T-helper 1 cell treated with Interleukin-12 subunit alpha and Interleukin-12 subunit beta and Interleukin-4 antibody, amounts not matched to agents 30 μg/mL and 1 μg/mL, for 36 hours (primary cell): ENCODE data around the gene SAXO2.
"Not testable (repeated sequence)": the region's sequence is repeated elsewhere in the genome, so short reads cannot be mapped to it uniquely, and the experiment has no call there.

Experiments used
- H3K27ac Mint-ChIP-seq: one replicate; pipeline ENCODE4 v1.8.0; 2021; ENCODE audit warnings: mild to moderate bottlenecking, mixed read lengths
- H3K27me3 Mint-ChIP-seq: one replicate; pipeline ENCODE4 v1.8.0; 2021; ENCODE audit warnings: low read depth, mixed read lengths
- H3K36me3 Mint-ChIP-seq: one replicate; pipeline ENCODE4 v1.8.0; 2021; ENCODE audit warnings: low read depth, mixed read lengths
- H3K4me1 Mint-ChIP-seq: one replicate; pipeline ENCODE4 v1.8.0; 2021; ENCODE audit warnings: low read depth, mixed read lengths
- H3K4me3 Mint-ChIP-seq: one replicate; pipeline ENCODE4 v1.8.0; 2021; ENCODE audit warnings: mild to moderate bottlenecking, moderate library complexity, mixed read lengths
- H3K9me3 Mint-ChIP-seq: one replicate; pipeline ENCODE4 v1.8.0; 2021; ENCODE audit warnings: mixed read lengths

SAXO2 gene, protein sequence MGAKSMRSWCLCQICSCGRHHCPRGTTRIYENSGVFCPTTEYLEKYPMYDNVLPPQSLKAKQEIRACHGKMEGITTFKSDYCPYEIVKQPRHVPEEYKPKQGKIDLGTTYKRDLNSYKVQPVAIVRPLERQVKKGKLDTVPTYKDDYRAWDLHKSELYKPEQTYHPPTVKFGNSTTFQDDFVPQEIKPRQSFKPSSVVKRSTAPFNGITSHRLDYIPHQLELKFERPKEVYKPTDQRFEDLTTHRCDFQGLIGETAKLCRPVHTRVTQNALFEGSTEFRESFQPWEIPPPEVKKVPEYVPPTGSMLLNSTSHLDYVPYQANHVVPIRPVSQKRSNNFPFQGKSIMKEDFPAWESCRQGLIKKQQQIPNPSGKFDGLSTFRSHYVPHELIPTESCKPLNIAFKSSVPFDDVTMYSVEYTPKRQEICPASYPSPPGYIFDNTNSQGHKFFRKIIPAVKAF

DNA sequence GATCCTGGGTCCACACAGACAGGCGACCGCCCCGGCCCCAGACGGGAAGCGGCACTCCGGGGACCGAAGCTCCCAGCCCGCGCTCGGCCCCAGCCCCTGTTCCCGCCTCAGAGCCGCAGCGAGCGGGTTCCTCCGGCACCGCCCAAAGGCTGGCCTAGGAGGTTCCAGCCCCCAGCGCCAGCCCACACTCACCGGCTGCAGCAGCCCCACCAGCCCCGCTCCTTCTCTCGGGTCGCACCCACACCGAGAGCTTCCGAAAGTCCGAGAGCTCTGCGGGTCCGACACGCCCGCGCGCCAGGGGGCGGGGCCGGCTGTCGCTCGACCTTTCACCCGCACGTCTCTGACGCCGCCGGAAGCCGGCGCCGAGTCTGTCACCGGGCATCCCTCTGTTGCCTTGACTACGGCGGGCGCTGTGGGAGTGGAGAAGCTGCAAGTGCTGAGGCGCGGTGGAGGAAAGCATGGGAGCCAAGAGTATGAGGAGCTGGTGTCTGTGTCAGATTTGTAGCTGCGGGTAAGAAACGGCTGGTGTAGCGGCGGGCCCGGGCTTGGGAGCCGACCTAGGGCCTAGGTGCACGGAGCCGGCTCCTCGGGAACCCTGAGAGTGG is at the start of gene SAXO2, which contains the start of gene EFL1:
TSS of gene SAXO2 (plus strand) at position 397 of the 605 bp plus-strand sequence. CDS start at position 459, 62 bp downstream.
TSS of gene EFL1 (minus strand) at position 313 of the 605 bp plus-strand sequence. CDS start 956 bp downstream, outside the sequence.
- Mint-ChIP-seq H3K4me3 (peak within 1 kb of the TSS; percentile 94), H3K27ac (peak within 1 kb of the TSS; percentile 83), H3K27me3 (no peaks in the 10 kb centered on the region), H3K9me3 (no peaks in the 10 kb centered on the region), H3K36me3 (peaks cover 12% of the 10 kb centered on the region), H3K4me1 (peaks cover 21% of the 10 kb centered on the region)

DNA sequence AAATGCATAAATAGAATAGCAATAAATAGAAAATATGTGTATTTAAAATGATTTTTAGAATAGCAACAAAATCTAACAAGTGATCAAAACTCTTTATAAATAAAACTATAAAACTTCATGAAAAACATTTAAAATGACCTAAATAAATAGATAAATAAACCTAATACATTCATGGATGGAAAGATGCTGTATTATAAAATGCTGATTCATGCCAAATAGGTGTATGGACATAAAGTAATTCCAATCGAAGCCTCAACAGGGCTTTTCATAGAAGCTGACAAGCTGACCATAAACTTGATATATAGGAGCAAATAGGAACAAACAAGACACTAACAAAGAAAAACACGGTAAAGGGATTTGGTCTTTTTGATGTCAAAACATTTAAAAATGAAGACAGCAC is 46.5 kb upstream of the SAXO2 start:
- H3K4me1 Mint-ChIP-seq, H3K27me3 Mint-ChIP-seq, H3K9me3 Mint-ChIP-seq, H3K27ac Mint-ChIP-seq, H3K4me3 Mint-ChIP-seq: not testable (repeated sequence)
- H3K36me3 Mint-ChIP-seq, result peaks cover 27% of the 10 kb centered on the region

DNA sequence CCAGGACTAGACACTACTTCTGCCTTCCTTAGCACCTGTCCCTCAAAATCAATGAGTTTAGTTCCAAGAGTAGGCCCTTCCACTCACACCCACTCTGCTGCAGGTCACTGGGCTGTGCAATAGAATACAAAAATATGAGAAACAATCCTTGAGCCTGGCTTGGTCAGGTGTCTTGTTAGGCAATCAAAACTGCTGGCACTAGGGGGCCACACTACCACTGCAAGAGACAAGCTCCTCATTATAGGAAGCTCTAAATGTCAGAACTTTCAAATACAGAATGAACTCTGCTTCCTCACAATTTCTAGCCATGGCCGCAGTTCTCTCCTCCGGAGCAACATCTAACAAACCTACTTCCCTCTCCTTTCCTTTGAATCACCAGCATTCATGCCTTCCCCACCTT is 41.1 kb upstream of the SAXO2 start:
- not testable (repeated sequence) for H3K27me3 Mint-ChIP-seq, H3K4me3 Mint-ChIP-seq, H3K9me3 Mint-ChIP-seq, H3K4me1 Mint-ChIP-seq, H3K27ac Mint-ChIP-seq
- peaks cover 25% of the 10 kb centered on the region for H3K36me3 Mint-ChIP-seq

DNA sequence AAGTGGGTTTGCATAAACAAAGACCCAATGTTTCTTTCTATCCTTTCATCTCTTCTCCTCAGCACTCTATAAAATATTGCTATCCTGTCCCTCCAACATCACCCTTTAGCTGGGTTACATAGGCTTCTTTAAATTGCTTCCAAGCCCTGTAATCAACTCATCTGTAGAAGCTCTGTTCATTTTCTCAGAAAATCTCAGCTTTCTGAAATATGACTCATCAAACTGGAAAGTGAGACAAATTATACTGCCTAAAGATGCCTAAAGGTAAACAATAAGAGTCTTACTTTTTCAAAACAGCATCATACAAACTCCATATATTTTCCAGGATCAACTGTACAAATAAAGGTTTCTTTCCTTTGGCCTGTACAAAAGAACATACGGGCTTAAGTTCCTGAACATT is 33.9 kb upstream of the SAXO2 start:
- no peak overlapping the region for H3K27ac Mint-ChIP-seq
- no peak overlapping the region for H3K4me3 Mint-ChIP-seq
- H3K9me3 Mint-ChIP-seq, result no peaks in the 10 kb centered on the region
- H3K4me1 Mint-ChIP-seq, result peaks cover 8% of the 10 kb centered on the region
- peaks cover 25% of the 10 kb centered on the region for H3K36me3 Mint-ChIP-seq
- H3K27me3 Mint-ChIP-seq, result no peaks in the 10 kb centered on the region

DNA sequence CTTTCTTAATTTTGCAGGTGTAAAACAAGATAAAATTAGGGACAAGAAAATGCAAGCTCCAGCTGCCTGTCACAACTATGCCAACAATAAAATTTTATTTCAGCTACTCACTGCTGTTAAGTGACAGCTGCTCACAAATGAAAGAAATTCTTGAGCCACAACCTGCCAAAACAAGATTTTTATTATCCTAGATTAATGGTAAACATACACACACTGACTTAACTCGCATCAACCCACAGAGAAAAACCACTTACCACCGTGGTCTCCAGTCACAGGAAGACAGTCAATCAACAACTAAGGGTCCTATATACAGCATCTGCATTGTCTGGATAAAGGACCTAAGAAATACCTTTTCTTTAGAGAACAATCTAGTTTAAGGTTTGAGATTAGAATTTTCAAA is 31.4 kb upstream of the SAXO2 start:
- Mint-ChIP-seq H3K4me3 (no peak overlapping the region), H3K27ac (no peak overlapping the region), H3K27me3 (no peaks in the 10 kb centered on the region), H3K4me1 (peaks cover 9% of the 10 kb centered on the region), H3K36me3 (peaks cover 20% of the 10 kb centered on the region), H3K9me3 (no peaks in the 10 kb centered on the region)

DNA sequence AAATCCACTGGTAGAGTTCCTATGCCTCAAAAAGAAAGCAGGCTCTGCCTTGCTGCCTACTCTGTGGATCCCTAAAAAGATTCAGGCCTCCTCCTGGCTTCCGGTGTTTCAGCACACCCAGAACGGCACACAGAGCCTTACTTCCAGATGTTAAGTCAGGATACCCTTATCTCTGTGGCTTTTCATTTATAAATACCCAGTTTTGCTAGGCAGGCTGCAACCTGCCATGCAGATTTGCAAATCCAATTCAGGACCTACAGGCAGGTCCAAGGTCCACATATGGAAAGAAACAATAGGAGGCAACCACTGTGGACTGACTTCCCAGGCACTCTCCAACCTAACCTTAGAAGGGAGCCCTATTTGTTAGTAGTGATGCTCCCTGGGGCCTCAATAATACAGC is 30.8 kb upstream of the SAXO2 start:
- H3K9me3 Mint-ChIP-seq, result no peaks in the 10 kb centered on the region
- H3K4me1 Mint-ChIP-seq, result peaks cover 9% of the 10 kb centered on the region
- no peak overlapping the region for H3K27ac Mint-ChIP-seq
- no peaks in the 10 kb centered on the region for H3K27me3 Mint-ChIP-seq
- H3K36me3 Mint-ChIP-seq, result peaks cover 18% of the 10 kb centered on the region
- no peak overlapping the region for H3K4me3 Mint-ChIP-seq

DNA sequence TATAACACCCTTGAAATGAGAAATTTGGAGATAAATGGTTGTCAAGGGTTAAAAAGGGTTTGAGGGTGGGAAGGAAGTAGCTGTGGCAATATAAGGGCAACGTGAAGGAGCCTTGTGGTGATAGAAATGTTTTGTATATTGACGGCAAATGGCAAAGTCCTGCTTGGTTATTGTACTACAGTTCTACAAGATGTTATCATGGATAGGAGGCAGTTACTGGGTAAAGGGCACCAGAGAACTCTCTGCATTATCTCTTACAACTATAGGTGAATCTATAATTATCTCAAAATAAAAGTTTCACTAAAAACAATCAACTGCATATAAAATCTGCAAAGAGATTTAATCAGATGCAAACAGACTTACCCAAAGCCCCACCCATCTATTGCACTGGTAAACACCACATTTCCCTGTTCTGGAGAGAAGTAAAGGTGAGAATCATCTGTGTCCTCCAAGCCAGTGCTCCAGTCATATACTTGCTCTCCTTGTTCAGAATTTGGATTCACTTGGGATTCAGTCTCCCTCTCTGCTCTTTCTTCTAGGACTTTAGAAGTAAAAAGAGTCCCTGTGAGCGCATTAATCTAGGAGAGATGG is 24.6 kb upstream of the SAXO2 start:
- H3K4me1 Mint-ChIP-seq, result peaks cover 10% of the 10 kb centered on the region
- not testable (repeated sequence) for H3K4me3 Mint-ChIP-seq, H3K27me3 Mint-ChIP-seq, H3K9me3 Mint-ChIP-seq, H3K27ac Mint-ChIP-seq
- peaks cover 22% of the 10 kb centered on the region for H3K36me3 Mint-ChIP-seq

DNA sequence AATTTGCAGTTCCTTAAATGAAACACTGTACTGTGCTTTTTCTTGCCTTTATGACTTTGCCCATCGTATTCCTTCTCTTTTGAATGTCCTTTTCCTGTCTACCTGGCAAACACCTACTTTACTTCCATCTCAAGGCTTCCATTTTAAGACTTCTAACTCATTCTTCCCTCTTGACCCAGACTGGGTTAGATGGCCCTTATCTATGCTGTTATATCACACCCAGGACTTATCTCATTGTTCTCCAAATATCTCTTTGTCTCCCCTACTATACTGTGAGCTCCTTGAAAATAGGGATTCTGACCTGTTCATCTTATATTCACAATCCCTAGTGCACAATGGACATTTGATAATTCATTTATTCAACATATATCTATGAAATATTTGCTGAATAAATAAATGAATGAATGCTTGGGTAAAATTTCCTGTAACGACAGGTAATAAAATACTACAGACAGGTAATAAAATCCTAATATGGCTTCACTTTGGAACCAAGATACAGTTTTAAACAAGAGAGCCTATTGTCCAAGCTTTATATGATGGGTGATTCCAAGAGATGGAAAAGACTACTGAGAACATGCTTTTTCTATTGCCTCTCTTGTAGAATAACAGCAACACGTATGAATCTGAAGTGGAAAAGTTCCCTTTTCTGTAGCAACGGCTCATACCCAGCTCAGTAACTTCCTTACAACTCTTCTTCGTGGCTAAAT is 22.8 kb upstream of the SAXO2 start:
- Mint-ChIP-seq H3K36me3 (peaks cover 26% of the 10 kb centered on the region), H3K9me3 (no peaks in the 10 kb centered on the region), H3K27ac (no peak overlapping the region), H3K4me3 (no peak overlapping the region), H3K4me1 (peaks cover 11% of the 10 kb centered on the region), H3K27me3 (no peaks in the 10 kb centered on the region)

DNA sequence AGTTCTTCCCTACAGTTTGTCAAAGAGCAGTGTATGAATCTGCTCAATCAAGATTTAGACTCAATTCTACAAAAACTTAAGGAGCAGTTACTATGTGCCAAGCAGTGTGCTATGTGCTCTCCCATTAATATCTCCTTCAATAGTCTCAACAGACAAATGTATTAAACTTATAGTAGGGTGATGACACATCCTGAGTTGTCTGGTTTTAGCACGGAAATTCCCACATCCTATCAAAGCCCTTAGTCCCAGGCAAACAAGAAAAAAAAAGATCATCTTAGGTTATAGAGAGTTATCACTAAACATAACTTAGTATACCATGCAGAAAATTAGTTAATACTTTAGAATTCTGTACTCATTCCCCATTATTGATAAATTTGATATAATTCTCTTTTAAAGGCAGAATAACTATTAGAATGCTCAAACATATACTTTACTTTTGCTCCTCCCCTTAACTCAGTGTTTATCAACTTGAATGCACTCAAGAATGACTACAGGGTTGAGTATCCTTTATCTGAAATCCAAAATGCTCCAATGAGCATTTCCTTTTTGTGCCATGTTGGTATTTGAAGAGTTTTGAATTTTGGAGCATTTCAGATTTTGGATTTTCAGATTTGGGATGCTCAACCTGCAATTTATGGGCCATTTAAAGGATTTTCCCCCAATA is 20.6 kb upstream of the SAXO2 start:
- not testable (repeated sequence) for H3K27me3 Mint-ChIP-seq, H3K9me3 Mint-ChIP-seq, H3K4me3 Mint-ChIP-seq
- H3K27ac Mint-ChIP-seq, result peak overlapping the region; percentile 28
- H3K4me1 Mint-ChIP-seq, result peaks cover 18% of the 10 kb centered on the region
- H3K36me3 Mint-ChIP-seq, result peaks cover 32% of the 10 kb centered on the region

DNA sequence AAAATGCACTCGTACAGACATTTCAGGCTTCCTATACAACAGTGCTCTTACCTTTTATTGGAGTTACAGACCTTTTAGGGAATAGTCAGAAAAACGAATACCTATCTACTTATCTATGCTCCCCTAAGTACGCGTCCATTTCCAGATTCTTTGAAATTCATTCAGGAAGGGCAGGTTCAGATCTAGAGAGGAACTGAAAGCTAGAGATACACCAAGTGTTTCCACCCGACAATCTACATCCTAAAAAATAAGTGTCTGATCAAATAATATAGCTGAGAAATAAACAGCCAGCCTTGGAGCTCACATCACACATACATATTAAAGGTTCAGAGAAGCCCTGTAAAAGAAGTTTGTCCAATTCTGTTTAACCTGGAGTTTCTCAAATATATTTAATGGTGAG is 19.0 kb upstream of the SAXO2 start:
- H3K9me3 Mint-ChIP-seq, H3K27me3 Mint-ChIP-seq, H3K4me3 Mint-ChIP-seq, H3K27ac Mint-ChIP-seq: not testable (repeated sequence)
- H3K4me1 Mint-ChIP-seq, result peaks cover 19% of the 10 kb centered on the region
- H3K36me3 Mint-ChIP-seq, result peaks cover 34% of the 10 kb centered on the region

DNA sequence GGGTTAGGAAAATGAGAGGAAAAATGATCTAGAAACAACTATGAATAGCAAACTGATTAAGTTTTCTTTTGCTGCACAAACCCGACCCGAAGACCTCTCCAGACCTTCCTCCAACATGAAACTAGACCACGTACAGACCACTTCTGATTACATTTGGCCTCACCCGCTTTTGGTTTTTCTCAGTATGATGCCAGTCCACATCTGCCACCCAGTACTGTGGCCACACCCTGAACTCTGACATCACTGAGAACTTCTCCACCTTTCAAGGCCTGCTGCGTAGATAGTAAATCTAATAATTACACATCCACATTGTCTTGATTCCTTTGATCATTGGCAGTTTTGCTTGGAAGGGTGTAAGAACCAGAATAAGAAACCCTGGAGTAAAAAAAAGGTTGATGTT is 16.7 kb upstream of the SAXO2 start:
- not testable (repeated sequence) for H3K27ac Mint-ChIP-seq, H3K4me3 Mint-ChIP-seq, H3K27me3 Mint-ChIP-seq, H3K9me3 Mint-ChIP-seq
- peaks cover 22% of the 10 kb centered on the region for H3K36me3 Mint-ChIP-seq
- H3K4me1 Mint-ChIP-seq, result peaks cover 19% of the 10 kb centered on the region

DNA sequence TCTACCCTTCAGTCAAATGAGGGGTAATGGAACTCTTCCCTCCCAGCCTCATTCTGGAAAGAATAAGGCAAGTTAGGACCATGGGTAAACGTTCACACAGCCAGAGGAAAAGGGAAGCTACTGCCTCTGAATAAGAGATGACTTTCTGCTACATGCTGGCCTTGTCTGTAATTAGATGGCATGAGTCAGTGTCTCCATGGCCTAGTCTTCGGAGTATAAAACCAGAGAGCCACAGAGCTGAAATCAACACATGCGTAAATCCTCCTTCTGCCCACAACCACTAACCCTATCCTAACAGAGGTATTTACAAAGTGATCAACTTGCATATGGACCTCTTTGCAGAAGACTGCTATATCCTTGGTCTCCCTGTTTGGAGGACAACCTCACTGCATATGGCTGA is 14.4 kb upstream of the SAXO2 start:
- H3K36me3 Mint-ChIP-seq, result peaks cover 22% of the 10 kb centered on the region
- H3K9me3 Mint-ChIP-seq, H3K27ac Mint-ChIP-seq, H3K4me1 Mint-ChIP-seq, H3K27me3 Mint-ChIP-seq, H3K4me3 Mint-ChIP-seq: not testable (repeated sequence)

DNA sequence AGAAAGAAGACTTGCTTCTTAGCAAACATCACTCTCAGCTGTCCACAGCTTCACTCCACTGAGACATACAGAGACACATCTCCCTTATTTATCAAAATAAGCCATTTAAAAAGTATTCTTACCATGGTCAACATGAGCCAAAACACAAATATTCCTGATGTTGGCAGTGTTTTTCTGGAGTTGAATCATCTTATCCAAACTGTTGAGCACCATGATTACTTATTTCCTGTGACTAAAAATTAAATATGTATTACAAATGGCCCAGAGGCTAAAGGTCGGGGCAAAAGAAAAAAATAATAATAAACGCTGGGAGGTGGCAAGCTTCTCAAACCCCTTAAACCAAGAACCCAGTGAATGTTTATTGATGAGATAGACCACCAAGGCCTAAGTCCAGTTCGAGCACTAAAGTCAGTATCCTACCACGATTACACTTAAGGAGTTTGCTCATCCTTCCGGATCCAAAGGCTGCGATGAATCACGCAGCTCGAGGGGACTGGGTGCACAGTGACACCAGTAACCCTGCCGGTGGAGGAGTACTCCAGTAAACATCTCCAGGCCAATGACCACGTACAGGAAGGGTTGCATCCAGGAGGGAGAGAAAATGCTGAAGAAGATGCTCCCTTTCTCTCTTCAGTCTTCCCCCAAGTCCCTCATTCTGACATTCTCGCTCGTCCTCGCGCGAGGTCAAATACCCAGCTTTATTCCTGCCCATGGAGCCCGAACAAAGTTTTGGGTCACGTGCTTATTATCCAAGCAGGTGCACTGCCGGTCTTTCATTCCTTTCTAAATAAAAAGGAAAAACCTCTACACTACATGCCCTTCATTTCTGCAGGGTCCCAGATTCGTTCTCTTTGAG is 824 bp upstream of the SAXO2 start:
- H3K4me3 Mint-ChIP-seq, result peak overlapping the region; percentile 94
- peak overlapping the region; percentile 83 for H3K27ac Mint-ChIP-seq
- peaks cover 21% of the 10 kb centered on the region for H3K4me1 Mint-ChIP-seq
- H3K9me3 Mint-ChIP-seq, H3K27me3 Mint-ChIP-seq: not testable (repeated sequence)
- peaks cover 17% of the 10 kb centered on the region for H3K36me3 Mint-ChIP-seq
